HepG2 (cell line): ENCODE results near the gene LZTR1. TPM values are rescaled to one million over a fixed set of nuclear protein-coding genes. Genes with fewer than 3 reads are reported as not detected.

Experiments used
- ARNTL ChIP-seq: sonication (generic); formaldehyde crosslinking; IDR thresholded peaks from 2 replicates; pipeline ENCODE4 v1.4.0; 2020; ENCODE audit warnings: mild to moderate bottlenecking, missing genetic modification reagents
- FOXO1 ChIP-seq: sonication (generic); formaldehyde crosslinking; IDR thresholded peaks from 2 replicates; pipeline ENCODE4 v1.4.0; 2020; ENCODE audit warnings: missing genetic modification reagents
- GABPB1 ChIP-seq: IDR thresholded peaks from 2 replicates; pipeline ENCODE4 v1.6.1; 2016; ENCODE audit warnings: mild to moderate bottlenecking, missing genetic modification reagents, moderate library complexity, missing compliant biosample characterization
- GRHL1 ChIP-seq: sonication (generic); formaldehyde crosslinking; conservative IDR thresholded peaks from 2 replicates; pipeline ENCODE4 v1.8.0; 2022; ENCODE audit warnings: missing genetic modification reagents
- HNRNPK ChIP-seq: fragments of 200-400 bp; formaldehyde crosslinking; IDR thresholded peaks from 2 replicates; pipeline ENCODE4 v1.6.1; 2018; ENCODE audit warnings: low read length, low read depth, moderate library complexity, mild to moderate bottlenecking; ENCODE audit not compliant: poor library complexity, severe bottlenecking
- MBD4 ChIP-seq: IDR thresholded peaks from 2 replicates; pipeline ENCODE4 v1.6.1; 2012; ENCODE audit warnings: low read length, inconsistent platforms, borderline replicate concordance
- MXD3 ChIP-seq: IDR thresholded peaks from 2 replicates; pipeline ENCODE4 v1.6.1; 2016; ENCODE audit warnings: mild to moderate bottlenecking, missing biosample characterization, missing genetic modification reagents
- MYNN ChIP-seq: sonication (generic); formaldehyde crosslinking; IDR thresholded peaks from 2 replicates; pipeline ENCODE4 v1.4.0; 2020; ENCODE audit warnings: mild to moderate bottlenecking, low read depth, missing genetic modification reagents
- NCOR1 ChIP-seq: fragments of 200-600 bp; sonication (generic); IDR thresholded peaks from 2 replicates; pipeline ENCODE4 v1.7.0; 2017; ENCODE audit warnings: antibody characterized with exemption, low read length, borderline replicate concordance
- NFAT5 ChIP-seq: sonication (generic); formaldehyde crosslinking; IDR thresholded peaks from 2 replicates; pipeline ENCODE4 v1.4.0; 2020; ENCODE audit warnings: missing genetic modification reagents
- NR1H2 ChIP-seq: sonication (generic); formaldehyde crosslinking; IDR thresholded peaks from 2 replicates; pipeline ENCODE4 v1.8.1; 2022; ENCODE audit warnings: low read depth, missing genetic modification reagents, borderline replicate concordance
- SOX5 ChIP-seq: IDR thresholded peaks from 2 replicates; pipeline ENCODE4 v1.6.1; 2016; ENCODE audit warnings: borderline replicate concordance
- SPEN ChIP-seq: sonication (generic); formaldehyde crosslinking; IDR thresholded peaks from 2 replicates; pipeline ENCODE4 v1.5.1; 2020; ENCODE audit warnings: low read depth, mild to moderate bottlenecking, missing genetic modification reagents
- TAF15 ChIP-seq: fragments of 200-400 bp; formaldehyde crosslinking; IDR thresholded peaks from one replicate; pipeline ENCODE4 v1.6.1; 2018; ENCODE audit warnings: mild to moderate bottlenecking, low read depth, low read length; ENCODE audit not compliant: poor library complexity, severe bottlenecking
- XRCC5 ChIP-seq: fragments of 200-400 bp; formaldehyde crosslinking; optimal IDR thresholded peaks from 2 replicates; pipeline ENCODE3; 2017; ENCODE audit warnings: mild to moderate bottlenecking, low read length
- ZBTB26 ChIP-seq: IDR thresholded peaks from 2 replicates; pipeline ENCODE4 v1.6.1; 2016; ENCODE audit warnings: missing compliant biosample characterization, missing genetic modification reagents, borderline replicate concordance
- ZFYVE20 ChIP-seq: sonication (generic); formaldehyde crosslinking; IDR thresholded peaks from 2 replicates; pipeline ENCODE4 v1.8.0; 2023; ENCODE audit warnings: low read depth, mild to moderate bottlenecking, moderate library complexity, missing genetic modification reagents, borderline replicate concordance
- ZNF501 ChIP-seq: sonication (generic); formaldehyde crosslinking; IDR thresholded peaks from 2 replicates; pipeline ENCODE4 v1.5.1; 2020; ENCODE audit warnings: mild to moderate bottlenecking, moderate library complexity, missing genetic modification reagents
- ZSCAN31 ChIP-seq: sonication (generic); formaldehyde crosslinking; IDR thresholded peaks from 2 replicates; pipeline ENCODE4 v1.5.0; 2020; ENCODE audit warnings: low read depth, mild to moderate bottlenecking, missing genetic modification reagents
- polyA plus RNA-seq, 8 experiments: library from polyadenylated mRNA; depleted of rRNA in 3 of 8; stranded (reverse) in 7 of 8; unstranded in 1 of 8; fragments of >200 nt; fragmentation: Illumina TruSeq in 4 of 8; extraction: Trizol in 4 of 8; gene quantifications; 2 replicates each; pipeline versions ENCODE4 v1.2.1 to v1.2.3, GENCODE V29; 2011 to 2016; ENCODE audit warnings: low read depth in 4 of 8, missing spikeins in 1 of 8, mixed read lengths in 1 of 8; ENCODE audit not compliant: insufficient read depth in 1 of 8
- total RNA-seq, 5 experiments: library from RNA; depleted of rRNA; stranded (reverse); fragments of >200 nt; fragmentation: Illumina TruSeq; extraction: Trizol; gene quantifications; 2 replicates each; pipeline ENCODE4 v1.2.3, GENCODE V29; 2016; ENCODE audit warnings: low read depth in 1 of 5

The LZTR1 gene
- total and polyA plus RNA-seq, 2 of the 13 experiments (the other 11 are each of a cell fraction or from before 2014, with no cell fraction given): 21.8 to 22.4 TPM

- TF ChIP-seq NFAT5 (CRISPR knock-in tag): peak; percentile 93
- peak; percentile 65; the same call in 1 of the 2 replicates for TF ChIP-seq FOXO1 (CRISPR knock-in tag)
- peak; percentile 95 for TF ChIP-seq SPEN (CRISPR knock-in tag)
- no peak for TF ChIP-seq NR1H2 (CRISPR knock-in tag)
- TF ChIP-seq ZBTB26: peak; percentile 65
- TF ChIP-seq MXD3 (CRISPR knock-in tag): peak; percentile 93
- peak; percentile 69 for TF ChIP-seq XRCC5
- TF ChIP-seq ZSCAN31 (CRISPR knock-in tag): peak; percentile 94
- TF ChIP-seq MYNN (CRISPR knock-in tag): no peak; the same call in 1 of the 2 replicates
- TF ChIP-seq ZNF501: peak; percentile 98
- TF ChIP-seq NCOR1: no peak
- TF ChIP-seq MBD4: no peak
- TF ChIP-seq ZFYVE20 (CRISPR knock-in tag): no peak; the same call in 1 of the 2 replicates
- TF ChIP-seq SOX5 (CRISPR knock-in tag): peak; percentile 46; the same call in 1 of the 2 replicates
- peak; percentile 75 for TF ChIP-seq HNRNPK
- peak; percentile 76 for TF ChIP-seq TAF15
- TF ChIP-seq GABPB1 (CRISPR knock-in tag): peak; percentile 98
- peak; percentile 79 for TF ChIP-seq ARNTL (CRISPR knock-in tag)
- no peak for TF ChIP-seq GRHL1
These were observed at the start of gene LZTR1 (continued) for GRCh38 chr22:20981787-20982562.
